ENCODE data around the gene SEL1L3.
A peak's percentile ranks its signal among the peaks of the same experiment; 100 is the strongest.
"Not testable (repeated sequence)": the region's sequence is repeated elsewhere in the genome, so short reads cannot be mapped to it uniquely, and the experiment has no call there.

The SEL1L3 gene

DNA sequence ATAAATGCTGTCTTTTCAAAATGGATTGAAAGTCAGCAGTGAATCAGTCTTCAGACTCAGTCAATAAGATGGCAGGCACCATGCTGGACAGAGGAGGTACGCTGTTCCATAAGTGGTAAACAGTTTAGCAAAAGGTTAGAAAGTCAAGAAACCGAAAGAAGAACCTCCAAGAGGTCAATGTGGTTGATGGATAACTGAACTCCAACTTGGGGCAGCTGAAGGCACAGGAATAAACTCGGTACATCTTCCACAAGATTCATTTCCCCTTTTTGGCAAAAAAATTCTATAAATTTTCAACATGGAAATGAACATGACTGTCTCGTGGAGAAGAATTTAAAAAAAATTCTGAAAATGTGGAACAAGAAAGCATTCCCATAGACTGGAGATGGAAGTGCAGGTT lies 18.4 kb upstream of the SEL1L3 start:
- in situ Hi-C loops (cut with MboI; ENCODE audit: low pct_unique_long_range_greater_than_20kb, low sequenced_read_pairs) = no loop called here
- no peak for DNase-seq

DNA sequence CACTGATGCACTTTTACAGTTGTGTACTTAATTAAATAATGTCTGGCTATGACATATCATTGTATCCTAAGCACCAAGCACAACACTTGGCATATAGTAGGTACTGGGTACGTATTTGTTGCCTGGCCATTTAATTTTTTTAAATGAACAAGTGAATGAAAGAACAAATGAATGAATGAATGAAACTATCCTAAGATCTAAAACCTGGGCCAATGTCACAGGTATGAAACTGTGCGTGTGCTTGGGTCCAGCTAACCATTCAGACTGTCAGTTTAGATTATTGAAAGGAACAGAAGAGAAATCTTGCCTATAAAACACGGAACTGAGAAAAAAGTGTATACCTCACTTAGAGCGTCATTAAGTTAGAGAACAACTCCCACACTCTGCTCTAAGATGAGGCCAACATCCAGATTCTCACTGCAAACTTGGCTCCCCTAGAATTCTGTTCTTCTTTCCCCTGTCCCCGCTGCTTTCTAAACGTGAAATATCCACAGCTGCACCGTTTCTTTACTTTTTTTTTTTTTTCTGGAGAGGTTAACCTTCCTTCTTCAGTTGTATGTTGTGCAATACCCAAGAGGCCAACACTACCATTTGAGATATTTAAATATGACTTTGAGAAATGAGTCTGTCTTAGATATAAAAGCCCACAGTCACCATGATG lies 17.3 kb upstream of the SEL1L3 start:
- in situ Hi-C loops (cut with MboI; ENCODE audit: low pct_unique_long_range_greater_than_20kb, low sequenced_read_pairs) = no loop called here
- DNase-seq = no peak

- in situ Hi-C loops (cut with MboI; ENCODE audit: low pct_unique_long_range_greater_than_20kb, low sequenced_read_pairs) = no loop called here
- DNase-seq = no peak
These were observed 16.8 kb upstream of the SEL1L3 start for GRCh38 chr4:25879587-25879986.

GRCh38 chr4:25879091-25879584 lies 16.4 kb upstream of the SEL1L3 start:
- in situ Hi-C loops (cut with MboI; ENCODE audit: low pct_unique_long_range_greater_than_20kb, low sequenced_read_pairs) = no loop called here

DNA sequence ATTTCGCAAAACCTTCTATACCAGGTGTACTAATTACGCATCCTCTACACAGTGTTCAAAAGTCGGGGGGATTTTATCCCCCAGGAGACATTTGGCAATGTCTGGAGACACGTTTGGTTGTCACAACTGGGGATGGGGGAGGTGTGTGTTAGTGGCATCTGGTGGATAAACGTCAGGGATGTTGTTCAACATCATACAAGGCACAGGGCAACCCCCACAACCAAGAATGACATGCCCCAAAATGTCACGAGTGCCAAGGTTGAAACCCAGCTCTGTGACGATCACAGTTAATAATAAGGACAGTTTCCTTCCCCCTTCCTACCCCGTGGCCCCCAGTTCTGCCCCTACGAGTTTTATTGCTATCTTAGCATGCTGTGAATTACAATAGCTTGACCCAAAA lies 15.9 kb upstream of the SEL1L3 start:
- in situ Hi-C loops (cut with MboI; ENCODE audit: low pct_unique_long_range_greater_than_20kb, low sequenced_read_pairs) = no loop called here
- DNase-seq = no peak

More at GRCh38 chr4:25879091-25879584, 16.4 kb upstream of the SEL1L3 start:
- no peak for DNase-seq

DNA sequence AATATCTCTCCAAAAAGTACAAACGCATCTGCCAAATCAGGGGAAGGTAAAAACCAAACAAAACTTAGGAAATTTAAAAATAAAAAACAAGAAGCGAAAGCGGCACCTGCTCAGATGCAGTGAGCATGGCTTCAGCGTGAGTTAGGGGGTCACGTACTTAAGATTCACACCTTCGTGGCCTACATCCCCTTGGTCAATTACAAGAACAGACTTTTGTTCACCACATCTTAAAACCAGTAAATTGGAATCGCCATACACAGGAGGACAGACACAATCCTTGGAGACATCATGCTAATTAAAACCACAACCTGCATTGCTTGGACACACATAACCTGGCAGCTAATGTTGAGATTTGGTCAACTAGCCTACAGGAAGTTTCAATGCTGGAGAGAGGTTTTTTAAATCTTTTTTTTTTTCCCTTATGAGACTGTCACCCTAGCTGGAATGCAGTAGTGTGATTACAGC lies 12.5 kb upstream of the SEL1L3 start:
- no peak for DNase-seq
- in situ Hi-C loops (cut with MboI; ENCODE audit: low pct_unique_long_range_greater_than_20kb, low sequenced_read_pairs) = no loop called here

GRCh38 chr4:25874655-25875054 lies 11.9 kb upstream of the SEL1L3 start:
- no peak for DNase-seq

GRCh38 chr4:25873632-25874129 lies 10.9 kb upstream of the SEL1L3 start:
- in situ Hi-C loops (cut with MboI; ENCODE audit: low pct_unique_long_range_greater_than_20kb, low sequenced_read_pairs) = no loop called here

More at GRCh38 chr4:25874655-25875054, 11.9 kb upstream of the SEL1L3 start:
- in situ Hi-C loops (cut with MboI; ENCODE audit: low pct_unique_long_range_greater_than_20kb, low sequenced_read_pairs) = no loop called here

DNA sequence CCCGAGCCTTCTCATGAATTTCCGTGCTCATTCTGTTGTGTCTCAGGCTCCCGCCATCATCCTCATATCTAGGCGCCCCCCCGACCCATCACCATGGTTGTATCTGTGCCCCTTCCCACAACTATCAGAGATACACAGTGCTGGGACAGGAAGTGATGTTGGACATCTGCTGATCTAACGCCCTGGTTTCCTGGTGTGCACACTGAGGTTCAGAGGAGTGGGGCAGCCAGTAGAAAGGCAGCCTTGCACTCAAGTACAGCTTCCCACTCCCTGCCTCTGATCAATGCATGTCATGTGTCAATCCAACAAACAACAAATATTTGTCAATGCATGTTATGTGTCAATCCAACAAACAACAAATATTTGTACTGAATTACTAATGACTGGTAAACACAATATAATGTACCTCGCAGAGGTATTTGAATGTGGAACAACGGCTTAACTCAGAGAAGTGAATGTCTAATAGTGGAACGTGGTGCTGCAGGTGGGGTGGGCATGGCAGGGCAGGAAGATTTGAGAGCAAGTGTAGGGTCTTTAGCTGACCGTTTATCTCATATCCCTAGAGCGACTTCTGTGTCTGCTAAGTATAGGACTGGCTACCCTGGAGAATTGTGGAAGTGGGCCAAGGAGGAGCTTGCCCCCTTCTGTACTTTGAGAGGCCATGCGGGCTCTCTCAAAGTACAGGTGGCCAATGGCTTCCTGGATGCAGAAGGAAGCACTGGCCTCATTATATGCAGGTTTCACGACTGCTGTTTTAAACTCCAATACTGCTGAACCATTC lies 10.3 kb upstream of the SEL1L3 start:
- no peak for DNase-seq
- in situ Hi-C loops (cut with MboI; ENCODE audit: low pct_unique_long_range_greater_than_20kb, low sequenced_read_pairs) = no loop called here

More at GRCh38 chr4:25873632-25874129, 10.9 kb upstream of the SEL1L3 start:
- no peak for DNase-seq

DNA sequence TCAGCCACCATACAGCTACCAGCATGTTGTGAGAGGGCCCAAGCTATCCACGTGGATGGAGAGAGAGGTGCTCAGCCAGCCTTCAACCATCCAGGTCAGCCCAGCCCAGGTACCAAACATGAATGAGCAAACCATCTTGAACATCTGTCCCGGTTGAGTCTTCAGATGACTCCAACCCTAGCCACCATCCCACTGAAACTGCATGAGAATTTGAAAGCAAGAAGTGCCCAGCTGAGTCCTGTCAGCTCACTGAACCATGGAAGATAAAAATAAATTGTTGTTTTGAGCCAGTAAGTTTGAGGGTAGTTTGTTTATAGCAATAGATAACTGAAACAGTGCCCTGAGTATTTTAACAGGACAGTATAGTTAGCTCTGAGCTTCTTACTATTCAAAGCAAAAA lies 7.3 kb upstream of the SEL1L3 start:
- in situ Hi-C loops (cut with MboI; ENCODE audit: low pct_unique_long_range_greater_than_20kb, low sequenced_read_pairs) = no loop called here
- no peak for DNase-seq

GRCh38 chr4:25867781-25868294 lies 5.0 kb upstream of the SEL1L3 start:
- in situ Hi-C loops (cut with MboI; ENCODE audit: low pct_unique_long_range_greater_than_20kb, low sequenced_read_pairs) = no loop called here
- DNase-seq = no peak

- in situ Hi-C loops (cut with MboI; ENCODE audit: low pct_unique_long_range_greater_than_20kb, low sequenced_read_pairs); DNase-seq: not testable (repeated sequence)
These were observed 3.6 kb upstream of the SEL1L3 start for GRCh38 chr4:25866401-25866800.

GRCh38 chr4:25865586-25865985 lies 2.8 kb upstream of the SEL1L3 start:
- in situ Hi-C loops (cut with MboI; ENCODE audit: low pct_unique_long_range_greater_than_20kb, low sequenced_read_pairs) = no loop called here
- no peak for DNase-seq

DNA sequence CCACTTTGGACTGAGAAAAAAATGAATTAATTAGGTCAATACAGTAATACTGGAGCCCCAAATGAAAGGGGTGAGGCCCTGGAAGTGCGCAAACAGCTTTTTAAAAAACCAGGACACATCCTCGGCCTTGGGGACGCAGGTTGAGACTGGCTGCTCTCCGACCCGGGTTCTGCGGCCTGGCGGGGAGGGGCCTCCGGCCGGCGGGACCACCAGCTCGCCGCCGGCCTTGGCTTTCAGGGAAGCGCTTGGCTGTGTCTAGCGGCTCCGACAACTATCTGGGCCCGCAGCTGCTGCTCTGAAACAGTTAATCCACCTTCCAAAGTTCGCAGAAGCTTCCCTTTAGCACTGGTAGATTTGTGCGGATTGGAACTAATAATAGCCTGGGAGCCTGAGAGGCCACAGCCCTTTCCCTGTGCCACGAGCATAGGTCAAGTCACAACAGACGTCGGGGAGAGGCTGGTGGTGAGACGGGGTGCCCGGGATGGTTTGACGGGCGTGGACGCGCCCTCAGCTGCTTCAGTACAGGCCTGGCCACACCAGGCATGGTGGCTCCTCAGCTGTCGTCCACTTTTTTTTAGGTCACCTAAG lies 1.1 kb upstream of the SEL1L3 start:
- no peak for DNase-seq
- in situ Hi-C loops (cut with MboI; ENCODE audit: low pct_unique_long_range_greater_than_20kb, low sequenced_read_pairs) = no loop called here

- no peak for DNase-seq
- in situ Hi-C loops (cut with MboI; ENCODE audit: low pct_unique_long_range_greater_than_20kb, low sequenced_read_pairs) = no loop called here
These were observed 578 bp upstream of the SEL1L3 start for GRCh38 chr4:25863347-25863784.

GRCh38 chr4:25861951-25862410 lies 807 bp downstream of the SEL1L3 start:
- in situ Hi-C loops (cut with MboI; ENCODE audit: low pct_unique_long_range_greater_than_20kb, low sequenced_read_pairs) = no loop called here
- DNase-seq = peak; percentile 43

GRCh38 chr4:25861280-25861950 lies 1.4 kb downstream of the SEL1L3 start:
- in situ Hi-C loops (cut with MboI; ENCODE audit: low pct_unique_long_range_greater_than_20kb, low sequenced_read_pairs) = no loop called here
- DNase-seq = peak; percentile 41

DNA sequence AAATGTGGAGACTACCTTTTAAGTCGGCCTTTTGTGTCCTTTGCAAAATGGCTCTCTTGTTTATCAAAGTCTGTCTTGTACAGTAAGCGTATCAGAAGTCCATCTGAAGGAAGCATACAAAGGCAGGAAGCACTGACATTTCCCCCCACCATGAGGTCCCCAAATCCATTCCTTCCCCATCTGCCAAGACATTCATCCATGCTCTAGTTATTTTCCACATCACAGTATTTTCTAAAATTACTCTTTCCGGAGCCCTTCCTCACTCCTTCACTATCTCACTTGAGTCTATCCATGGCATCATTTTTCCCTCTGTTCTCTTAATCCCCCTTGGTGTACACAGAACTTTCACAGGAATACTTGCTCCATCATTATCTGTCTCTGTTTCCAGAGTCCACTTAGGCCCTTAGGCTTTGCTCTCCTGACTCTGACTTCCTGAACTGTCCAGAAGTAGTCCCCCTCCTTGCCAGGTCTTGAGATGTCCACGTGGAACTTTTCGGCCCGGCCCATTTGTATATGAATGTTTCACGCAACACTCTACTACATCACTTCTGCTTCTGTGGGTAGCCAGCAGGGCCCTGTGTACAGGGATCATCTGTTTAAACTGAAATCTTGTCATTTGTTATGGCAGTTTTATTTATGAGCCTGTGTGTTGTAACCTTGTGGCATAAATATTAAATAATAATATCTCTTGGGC lies 2.1 kb downstream of the SEL1L3 start:
- peak; percentile 73 for DNase-seq
- in situ Hi-C loops (cut with MboI; ENCODE audit: low pct_unique_long_range_greater_than_20kb, low sequenced_read_pairs) = no loop called here

Measured in KBM-7 (cell line).